Fibroblast of the aortic adventitia (primary cell): ENCODE results near the gene KASH5. TPM values are rescaled to one million over a fixed set of nuclear protein-coding genes. Genes with fewer than 3 reads are reported as not detected.

Source experiments
- DNase-seq: peaks from one replicate; pipeline ENCODE4 v3.0.0-alpha.2; 2010; ENCODE audit warnings: low read depth
- H3K4me3 ChIP-seq: 2 replicates; pipeline ENCODE4 v1.5.1; 2011; ENCODE audit warnings: low read depth, mild to moderate bottlenecking, control low read depth, low read length, moderate library complexity
- CTCF ChIP-seq: IDR thresholded peaks from 2 replicates; pipeline ENCODE4 v1.5.1; 2011; ENCODE audit warnings: mild to moderate bottlenecking, low read length, control low read depth, inconsistent platforms; ENCODE audit not compliant: insufficient read depth
- total RNA-seq: library from RNA; depleted of rRNA; stranded (reverse); fragments of >200 nt; gene quantifications from 2 replicates; pipeline ENCODE4 v1.2.3, GENCODE V29; 2012; ENCODE audit warnings: low replicate concordance

The KASH5 gene
- total RNA-seq, 1 donor: not detected

GRCh38 chr19:49342291-49342721 lies 45.7 kb upstream of the KASH5 start:
- no peak for TF ChIP-seq CTCF
- H3K4me3 ChIP-seq: no peak overlapping the region
- no peak for DNase-seq

- no peak overlapping the region for H3K4me3 ChIP-seq
- no peak for TF ChIP-seq CTCF
- no peak for DNase-seq
These were observed 44.9 kb upstream of the KASH5 start for GRCh38 chr19:49343123-49343522.

- DNase-seq: no peak
- TF ChIP-seq CTCF: no peak
- H3K4me3 ChIP-seq: no peak overlapping the region
These were observed 43.3 kb upstream of the KASH5 start for GRCh38 chr19:49344505-49345423.

GRCh38 chr19:49347191-49347590 lies 40.9 kb upstream of the KASH5 start:
- DNase-seq: no peak
- TF ChIP-seq CTCF: no peak

GRCh38 chr19:49347835-49348234 lies 40.2 kb upstream of the KASH5 start:
- peak; percentile 30 for TF ChIP-seq CTCF
- peak; percentile 71 for DNase-seq
- H3K4me3 ChIP-seq: no peak overlapping the region

More at GRCh38 chr19:49347191-49347590, 40.9 kb upstream of the KASH5 start:
- H3K4me3 ChIP-seq: no peak overlapping the region

- TF ChIP-seq CTCF: no peak
- DNase-seq: no peak
- no peak overlapping the region for H3K4me3 ChIP-seq
These were observed 39.5 kb upstream of the KASH5 start for GRCh38 chr19:49348305-49349189.
